Neural crest cell (in vitro differentiated cells): ENCODE measurements around the gene PACS2. TPM values are rescaled to one million over a fixed set of nuclear protein-coding genes. Genes with fewer than 3 reads are reported as not detected.

ENCODE experiments used
- DNase-seq: peaks from one replicate; pipeline ENCODE4 v3.0.0; 2021; ENCODE audit warnings: low read depth, mixed read lengths, low spot score
- H3K27ac Mint-ChIP-seq: one replicate; pipeline ENCODE4 v1.8.0; 2021; ENCODE audit warnings: mild to moderate bottlenecking, mixed read lengths; ENCODE audit not compliant: unreplicated experiment
- H3K27me3 Mint-ChIP-seq: 2 replicates; pipeline ENCODE4 v1.8.0; 2021; ENCODE audit warnings: low read depth, mild to moderate bottlenecking, mixed read lengths
- H3K36me3 Mint-ChIP-seq: 2 replicates; pipeline ENCODE4 v1.8.0; 2021; ENCODE audit warnings: low read depth, mild to moderate bottlenecking, mixed read lengths
- H3K4me1 Mint-ChIP-seq: 2 replicates; pipeline ENCODE4 v1.8.0; 2021; ENCODE audit warnings: mixed read lengths
- H3K4me3 Mint-ChIP-seq: one replicate; pipeline ENCODE4 v1.8.0; 2021; ENCODE audit warnings: mild to moderate bottlenecking, mixed read lengths
- H3K9me3 Mint-ChIP-seq: 2 replicates; pipeline ENCODE4 v1.8.0; 2021; ENCODE audit warnings: mixed read lengths
- CTCF ChIP-seq: fragments of 200-600 bp; sonication (generic); conservative IDR thresholded peaks from 2 replicates; pipeline ENCODE4 v1.5.0; 2021; ENCODE audit warnings: antibody characterized with exemption, mild to moderate bottlenecking
- total RNA-seq: library from RNA; stranded (reverse); gene quantifications from 2 replicates; pipeline ENCODE4 v1.2.1, GENCODE V29; 2021

Gene PACS2
- total RNA-seq, 1 donor from 2014 or later, result 104 TPM

- Mint-ChIP-seq H3K27ac (no peak overlapping the region), H3K9me3 (no peaks in the 10 kb centered on the region), H3K27me3 (no peaks in the 10 kb centered on the region), H3K4me1 (no peaks in the 10 kb centered on the region), H3K36me3 (no peaks in the 10 kb centered on the region), H3K4me3 (no peak overlapping the region)
- no peak for DNase-seq
- TF ChIP-seq CTCF, result no peak
Measured at GRCh38 chr14:105385698-105386365, 71.3 kb downstream of the PACS2 start.

- Mint-ChIP-seq H3K9me3 (no peaks in the 10 kb centered on the region), H3K4me3 (no peak overlapping the region), H3K27ac (no peak overlapping the region), H3K27me3 (no peaks in the 10 kb centered on the region), H3K4me1 (no peaks in the 10 kb centered on the region), H3K36me3 (no peaks in the 10 kb centered on the region)
- no peak for TF ChIP-seq CTCF
- no peak for DNase-seq
Measured at GRCh38 chr14:105386581-105387529, 72.3 kb downstream of the PACS2 start.

- no peaks in the 10 kb centered on the region for H3K36me3 Mint-ChIP-seq
- H3K4me1 Mint-ChIP-seq, result no peaks in the 10 kb centered on the region
- no peak overlapping the region for H3K27ac Mint-ChIP-seq
- no peak for DNase-seq
- no peak overlapping the region for H3K4me3 Mint-ChIP-seq
- H3K9me3 Mint-ChIP-seq, result no peaks in the 10 kb centered on the region
- TF ChIP-seq CTCF, result no peak
- H3K27me3 Mint-ChIP-seq, result no peaks in the 10 kb centered on the region
Measured at GRCh38 chr14:105387530-105387922, 73.0 kb downstream of the PACS2 start.

- Mint-ChIP-seq H3K9me3 (no peaks in the 10 kb centered on the region), H3K4me1 (no peaks in the 10 kb centered on the region), H3K27me3 (no peaks in the 10 kb centered on the region), H3K36me3 (no peaks in the 10 kb centered on the region), H3K4me3 (no peak overlapping the region), H3K27ac (no peak overlapping the region)
- no peak for TF ChIP-seq CTCF
- DNase-seq, result no peak
Measured at GRCh38 chr14:105388110-105388951, 73.8 kb downstream of the PACS2 start.

- Mint-ChIP-seq H3K27ac (no peak overlapping the region), H3K4me1 (no peaks in the 10 kb centered on the region)
- TF ChIP-seq CTCF, result no peak
Measured at GRCh38 chr14:105388976-105389375, 74.4 kb downstream of the PACS2 start.

More at GRCh38 chr14:105388976-105389375, 74.4 kb downstream of the PACS2 start:
- H3K27me3 Mint-ChIP-seq, result no peaks in the 10 kb centered on the region
- H3K9me3 Mint-ChIP-seq, result no peaks in the 10 kb centered on the region
- no peaks in the 10 kb centered on the region for H3K36me3 Mint-ChIP-seq
- no peak overlapping the region for H3K4me3 Mint-ChIP-seq
- no peak for DNase-seq
